GM10847 (cell line): ENCODE measurements around the gene PRODH.

ENCODE experiments used
- POLR2A ChIP-seq: IDR thresholded peaks from 2 replicates; pipeline ENCODE4 v1.6.1; 2011; ENCODE audit not compliant: insufficient read length; ENCODE audit errors: extremely low read depth

Gene PRODH

GRCh38 chr22:18927020-18927419 lies 9.1 kb downstream of the PRODH start:
- no peak for TF ChIP-seq POLR2A

- no peak for TF ChIP-seq POLR2A
Observed at GRCh38 chr22:18925368-18926064, 10.6 kb downstream of the PRODH start.

DNA sequence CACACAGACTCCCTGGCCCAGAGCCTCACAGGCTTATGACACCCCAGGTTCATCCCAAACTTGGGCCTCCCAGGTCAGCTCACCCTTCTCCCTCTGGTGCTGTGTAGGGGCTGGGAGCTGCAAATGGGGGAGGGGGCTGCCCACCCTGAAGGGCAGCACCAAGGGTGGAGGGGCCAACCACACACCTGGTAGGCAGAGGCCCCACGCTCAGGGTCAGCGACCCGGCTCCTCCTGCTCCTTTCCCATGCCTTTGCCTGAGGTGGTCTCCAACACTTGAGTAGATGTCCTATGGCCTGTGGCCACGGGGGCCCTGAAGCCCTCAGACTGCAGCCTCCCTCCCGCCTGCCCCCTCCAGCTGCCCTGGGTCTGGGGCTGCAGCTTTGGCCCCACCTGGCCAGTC lies 26.5 kb downstream of the PRODH start:
- no peak for TF ChIP-seq POLR2A

DNA sequence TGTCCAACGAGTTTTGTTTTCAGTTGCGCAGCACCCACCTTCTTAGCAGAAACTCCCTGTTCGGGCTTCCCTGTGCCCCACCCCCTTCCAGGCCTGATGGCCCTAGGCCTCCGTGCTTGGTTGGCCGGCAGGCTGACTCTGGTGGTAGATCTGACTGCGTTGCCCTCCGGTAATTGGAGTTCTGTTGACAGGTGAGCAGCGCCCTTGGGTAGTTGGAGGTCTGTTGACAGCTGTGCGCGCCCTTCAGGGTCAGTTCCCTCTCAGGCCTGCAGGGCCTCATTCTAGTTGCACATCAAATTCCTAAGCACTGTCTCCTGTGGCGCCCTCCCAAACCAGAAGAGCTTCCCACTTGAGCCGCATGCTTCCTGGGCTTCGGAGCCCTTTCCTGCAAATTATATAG lies 29.2 kb downstream of the PRODH start:
- TF ChIP-seq POLR2A, result no peak

GRCh38 chr22:18905540-18906409 lies 30.3 kb downstream of the PRODH start, which contains the start of gene DGCR6:
DGCR6 (plus strand) TSS chr22:18906320; CDS start chr22:18906375, 55 bp downstream.
- no peak for TF ChIP-seq POLR2A

GRCh38 chr22:18888115-18888514 lies 48.0 kb downstream of the PRODH start:
- no peak for TF ChIP-seq POLR2A
